Stomach (tissue), 9 donors: ENCODE measurements around the gene SINHCAF. TPM values are rescaled to one million over a fixed set of nuclear protein-coding genes. Genes with fewer than 3 reads are reported as not detected.
"Not testable (repeated sequence)": the region's sequence is repeated elsewhere in the genome, so short reads cannot be mapped to it uniquely, and the experiment has no call there.

Experiments used
- DNase-seq, 2 donors: peaks; one replicate each; pipeline versions ENCODE4 v3.0.0 to v3.0.0-alpha.2; 2013 to 2019
- H3K27ac ChIP-seq, 5 donors: fragments of 200-600 bp in 4 of 5; sonication (generic) in 4 of 5; one replicate each; pipeline ENCODE4 v1.5.1; 2013 to 2019; ENCODE audit warnings: mild to moderate bottlenecking in 1 of 5, moderate library complexity in 1 of 5
- H3K27me3 ChIP-seq, 3 donors: fragments of 200-600 bp; sonication (generic); one replicate each; pipeline ENCODE4 v1.5.1; 2017 to 2019; ENCODE audit warnings: mixed run types in 1 of 3
- H3K36me3 ChIP-seq, 4 donors: fragments of 200-600 bp; sonication (generic); 1 replicate in 3 of 4; 2 replicates in 1 of 4; pipeline ENCODE4 v1.5.1; 2016 to 2019
- H3K4me1 ChIP-seq, 4 donors: fragments of 200-600 bp; sonication (generic); one replicate each; pipeline ENCODE4 v1.5.1; 2016 to 2019
- H3K4me3 ChIP-seq, 4 donors: fragments of 200-600 bp; sonication (generic) in 3 of 4; one replicate each; pipeline ENCODE4 v1.5.1; 2016 to 2019; ENCODE audit warnings: mild to moderate bottlenecking in 1 of 4
- H3K9me3 ChIP-seq, 4 donors: fragments of 200-600 bp; sonication (generic); one replicate each; pipeline ENCODE4 v1.5.1; 2016 to 2019
- EP300 ChIP-seq: sonication (generic); formaldehyde crosslinking; IDR thresholded peaks from one replicate; pipeline ENCODE4 v1.6.1; 2017; ENCODE audit warnings: antibody characterized with exemption
- POLR2A ChIP-seq, 4 donors: fragments of 450-650 bp; IDR thresholded peaks; one replicate each; pipeline ENCODE4 v1.6.1; 2016; ENCODE audit warnings: antibody characterized with exemption in 4 of 4, control low read depth in 2 of 4, mild to moderate bottlenecking in 1 of 4, moderate library complexity in 1 of 4
- POLR2AphosphoS5 ChIP-seq, 3 donors: sonication (generic); formaldehyde crosslinking; IDR thresholded peaks; one replicate each; pipeline ENCODE4 v1.6.1; 2016; ENCODE audit warnings: antibody characterized with exemption in 3 of 3
- WGBS, 5 donors: extraction: QIAGEN DNeasy Blood & Tissue Kit in 3 of 5; methylation state at CpG; one replicate each; pipeline versions ENCODE4 v1.1.5 to v1.1.7; 2013 to 2018; 5-methylcytosine and 5-hydroxymethylcytosine counted together
- intact Hi-C: fragments of 100-400 bp; cut with DNase I; formaldehyde crosslinking; loops from one replicate; pipeline ENCODE4 v1.15.1; 2023; ENCODE audit warnings: low total_unique reads
- polyA plus RNA-seq, 3 donors: library from polyadenylated mRNA; stranded (reverse); fragments of 200-250 nt; gene quantifications; one replicate each; pipeline ENCODE4 v1.2.3, GENCODE V29; 2013
- total RNA-seq, 5 donors: library from RNA; depleted of rRNA; stranded (reverse); fragments of >200 nt; gene quantifications; one replicate each; pipeline versions ENCODE4 v1.1.0 to v1.2.3, GENCODE V29; 2014 to 2016
- TF ChIP-seq, protein P1 (sequence below), 7 experiments: fragments of 450-650 bp in 4 of 7; fragments of 200-600 bp in 3 of 7; sonication (generic) in 3 of 7; IDR thresholded peaks; one replicate each; pipeline ENCODE4 v1.5.1; 2016 to 2019; ENCODE audit warnings: antibody characterized with exemption in 7 of 7, control low read depth in 2 of 7, mild to moderate bottlenecking in 1 of 7
- donor health status: healthy with polysubstance abuse.
- donor health status: Bipolar disorder and iron deficiency.
- donor health status: healthy.

SINHCAF gene
- total and polyA plus RNA-seq, 8 donors = 17.5 to 93.5 (median 28.2) TPM

DNA sequence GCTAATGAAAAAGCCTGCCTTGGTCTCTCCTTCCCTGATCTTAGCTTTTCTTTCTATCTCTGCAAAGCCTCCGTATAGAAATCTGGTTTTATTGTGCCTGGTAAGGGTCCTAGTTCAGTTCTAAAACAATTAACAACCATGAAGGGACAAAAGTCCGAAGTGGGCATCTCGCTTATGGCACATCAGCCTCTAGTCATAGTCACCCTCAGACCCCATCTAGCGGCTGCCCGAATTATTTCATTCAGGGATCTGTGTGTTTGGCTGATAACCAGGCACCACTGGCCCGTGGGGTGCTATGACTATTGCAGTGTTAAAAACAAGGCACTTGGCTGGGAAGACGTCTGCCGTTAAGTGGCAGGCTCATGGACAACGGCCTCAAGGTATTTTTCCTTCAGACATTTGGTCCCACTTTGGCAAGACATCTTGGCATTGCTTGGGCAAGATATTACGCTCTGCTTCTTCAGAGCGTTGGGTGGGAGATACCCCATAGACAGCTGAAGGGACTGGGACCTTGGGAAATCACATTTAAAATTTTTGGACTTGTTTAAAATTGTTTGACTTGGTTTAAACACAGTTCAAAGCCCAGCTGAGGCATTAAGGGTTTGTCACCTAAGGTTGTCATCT, 87.1 kb downstream of the SINHCAF start:
- Histone ChIP-seq H3K9me3 (no peaks in the 10 kb centered on the region), H3K4me3 (no peak overlapping the region), H3K27ac (no peak overlapping the region), H3K27me3 (peaks cover 0 to 37% (median 0%) of the 10 kb centered on the region in 3 donors), H3K36me3 (no peaks in the 10 kb centered on the region), H3K4me1 (peaks cover 0 to 13% (median 12%) of the 10 kb centered on the region in 4 donors)
- TF ChIP-seq, protein P1, sequence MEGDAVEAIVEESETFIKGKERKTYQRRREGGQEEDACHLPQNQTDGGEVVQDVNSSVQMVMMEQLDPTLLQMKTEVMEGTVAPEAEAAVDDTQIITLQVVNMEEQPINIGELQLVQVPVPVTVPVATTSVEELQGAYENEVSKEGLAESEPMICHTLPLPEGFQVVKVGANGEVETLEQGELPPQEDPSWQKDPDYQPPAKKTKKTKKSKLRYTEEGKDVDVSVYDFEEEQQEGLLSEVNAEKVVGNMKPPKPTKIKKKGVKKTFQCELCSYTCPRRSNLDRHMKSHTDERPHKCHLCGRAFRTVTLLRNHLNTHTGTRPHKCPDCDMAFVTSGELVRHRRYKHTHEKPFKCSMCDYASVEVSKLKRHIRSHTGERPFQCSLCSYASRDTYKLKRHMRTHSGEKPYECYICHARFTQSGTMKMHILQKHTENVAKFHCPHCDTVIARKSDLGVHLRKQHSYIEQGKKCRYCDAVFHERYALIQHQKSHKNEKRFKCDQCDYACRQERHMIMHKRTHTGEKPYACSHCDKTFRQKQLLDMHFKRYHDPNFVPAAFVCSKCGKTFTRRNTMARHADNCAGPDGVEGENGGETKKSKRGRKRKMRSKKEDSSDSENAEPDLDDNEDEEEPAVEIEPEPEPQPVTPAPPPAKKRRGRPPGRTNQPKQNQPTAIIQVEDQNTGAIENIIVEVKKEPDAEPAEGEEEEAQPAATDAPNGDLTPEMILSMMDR (IDR thresholded peaks at IDR 0.05) = peak in 5 of 7 experiments; percentile 49 to 73 (median 57)
- no peak for TF ChIP-seq POLR2AphosphoS5 (IDR thresholded peaks at IDR 0.05)
- TF ChIP-seq EP300 = no peak
- no peak for TF ChIP-seq POLR2A (IDR thresholded peaks at IDR 0.05)
- DNase-seq = peak; percentile 75 to 82
- intact Hi-C loops = no loop called here
- 18 to 22% (median 21%) methylated on average over 11 of the region's 11 CpGs for WGBS, 5 donors

DNA sequence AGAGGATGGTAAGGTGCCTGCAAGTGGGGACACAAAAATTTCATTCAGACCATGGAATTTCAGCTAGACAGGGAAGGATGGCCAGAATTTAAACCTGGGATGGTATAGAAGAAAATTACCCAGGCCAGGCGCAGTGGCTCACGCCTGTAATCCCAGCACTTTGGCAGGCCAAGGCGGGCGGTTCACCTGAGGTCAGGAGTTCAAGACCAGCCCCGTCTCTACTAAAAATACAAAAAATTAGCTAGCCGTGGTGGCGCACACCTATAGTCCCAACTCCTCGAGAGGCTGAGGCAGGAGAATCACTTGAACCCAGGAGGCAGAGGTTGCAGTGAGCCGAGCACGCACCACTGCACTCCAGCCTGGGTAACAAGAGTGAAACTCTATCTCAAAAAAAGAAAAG, 87.6 kb downstream of the SINHCAF start:
- peaks cover 0 to 37% (median 0%) of the 10 kb centered on the region in 3 donors for H3K27me3 ChIP-seq
- intact Hi-C loops, H3K27ac ChIP-seq, DNase-seq, H3K4me3 ChIP-seq, H3K9me3 ChIP-seq, H3K36me3 ChIP-seq: not testable (repeated sequence)
- H3K4me1 ChIP-seq = peaks cover 0 to 13% (median 12%) of the 10 kb centered on the region in 4 donors
- WGBS, 5 donors = 50 to 69% (median 57%) methylated on average over 10 of the region's 10 CpGs

DNA sequence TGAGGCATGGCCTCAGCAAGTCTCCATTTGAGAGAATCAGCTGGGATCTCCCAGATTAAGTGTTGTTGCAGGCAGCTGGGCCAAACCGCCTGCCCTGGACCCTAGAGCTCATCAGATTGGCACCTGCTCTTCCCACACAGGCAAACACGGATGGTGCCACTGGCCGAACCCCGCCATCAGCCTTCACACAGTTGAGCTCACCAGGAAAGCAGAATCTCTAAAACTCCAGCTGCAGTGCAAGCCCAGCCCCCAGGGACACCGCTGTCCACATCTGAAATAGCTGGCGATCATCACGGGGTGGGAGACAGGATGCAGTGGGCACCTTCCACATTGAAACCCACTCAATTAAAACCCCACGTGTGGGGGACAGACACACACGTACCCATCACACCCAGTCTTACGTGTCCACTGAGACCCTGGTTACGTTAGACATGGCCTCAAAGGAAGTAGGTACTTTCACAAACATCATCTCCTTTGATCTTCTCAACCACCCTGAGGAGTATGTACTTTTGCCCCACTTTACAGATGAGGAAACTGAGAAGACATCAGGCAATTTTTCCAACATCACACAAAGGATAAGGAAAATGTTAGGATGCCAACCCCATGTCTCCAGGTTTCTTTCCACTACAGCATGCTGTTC, 88.8 kb downstream of the SINHCAF start:
- WGBS, 5 donors = 82 to 88% (median 85%) methylated on average over 11 of the region's 11 CpGs
- H3K27ac ChIP-seq = no peak overlapping the region
- H3K9me3 ChIP-seq = no peaks in the 10 kb centered on the region
- H3K36me3 ChIP-seq = no peaks in the 10 kb centered on the region
- TF ChIP-seq EP300 (no peak), POLR2A (IDR thresholded peaks at IDR 0.05) (no peak), POLR2AphosphoS5 (IDR thresholded peaks at IDR 0.05) (no peak)
- TF ChIP-seq, protein P1 (IDR thresholded peaks at IDR 0.05) = no peak
- no peak overlapping the region for H3K4me3 ChIP-seq
- peaks cover 0 to 37% (median 0%) of the 10 kb centered on the region in 3 donors for H3K27me3 ChIP-seq
- no peak for DNase-seq
- H3K4me1 ChIP-seq = peaks cover 0 to 13% (median 12%) of the 10 kb centered on the region in 4 donors
- intact Hi-C loops = no loop called here

DNA sequence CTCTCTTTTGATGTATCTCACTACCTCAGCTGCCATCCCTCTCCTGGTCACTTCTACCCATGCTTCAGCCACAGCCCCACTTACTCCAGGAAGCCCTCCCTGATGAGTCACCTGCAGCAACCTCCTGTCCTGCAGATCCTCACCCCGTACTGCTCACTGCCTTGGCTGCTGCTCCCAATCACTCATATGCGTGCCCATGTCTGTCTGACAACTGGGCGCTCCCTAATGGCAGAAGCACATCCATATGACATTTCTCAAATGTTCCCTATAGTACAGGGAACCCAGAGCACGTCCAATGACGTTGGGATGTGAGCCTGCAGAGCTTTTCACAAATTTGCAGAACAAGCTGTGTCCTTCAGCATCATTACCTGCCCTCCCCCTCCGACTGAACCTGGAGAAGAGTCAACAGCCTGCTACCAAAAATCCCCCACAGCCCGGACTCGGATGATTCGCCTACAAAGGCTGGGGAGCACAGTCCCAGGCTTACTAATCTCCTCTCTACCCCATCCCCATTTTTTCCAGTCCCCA, 90.0 kb downstream of the SINHCAF start:
- 75 to 81% (median 77%) methylated on average over 9 of the region's 9 CpGs for WGBS, 5 donors
- no peak for DNase-seq
- H3K27me3 ChIP-seq = peaks cover 0 to 37% (median 0%) of the 10 kb centered on the region in 3 donors
- no peak overlapping the region for H3K4me3 ChIP-seq
- no peaks in the 10 kb centered on the region for H3K36me3 ChIP-seq
- TF ChIP-seq POLR2A (IDR thresholded peaks at IDR 0.05) = no peak
- TF ChIP-seq POLR2AphosphoS5 (IDR thresholded peaks at IDR 0.05) = no peak
- TF ChIP-seq, protein P1 (IDR thresholded peaks at IDR 0.05) = no peak
- TF ChIP-seq EP300 = no peak
- H3K27ac ChIP-seq = no peak overlapping the region
- peaks cover 0 to 13% (median 12%) of the 10 kb centered on the region in 4 donors for H3K4me1 ChIP-seq
- H3K9me3 ChIP-seq = no peaks in the 10 kb centered on the region
- intact Hi-C loops = no loop called here
